HepG2 (cell line): Measurements from ENCODE around the gene ZNF273. TPM values are rescaled to one million over a fixed set of nuclear protein-coding genes. Genes with fewer than 3 reads are reported as not detected.
A peak's percentile ranks its signal among the peaks of the same experiment; 100 is the strongest.

ENCODE experiments used
- CENPT ChIP-seq: sonication (generic); formaldehyde crosslinking; IDR thresholded peaks from 2 replicates; pipeline ENCODE4 v1.8.0; 2022; ENCODE audit warnings: low read depth, mild to moderate bottlenecking, moderate library complexity, missing genetic modification reagents
- NFYB ChIP-seq: sonication (generic); formaldehyde crosslinking; IDR thresholded peaks from 2 replicates; pipeline ENCODE4 v1.4.0; 2020; ENCODE audit warnings: missing genetic modification reagents
- PRMT3 ChIP-seq: sonication (generic); formaldehyde crosslinking; IDR thresholded peaks from 2 replicates; pipeline ENCODE4 v1.8.1; 2022; ENCODE audit warnings: low read depth, mild to moderate bottlenecking, moderate library complexity, missing genetic modification reagents, borderline replicate concordance
- RARG ChIP-seq: sonication (generic); formaldehyde crosslinking; IDR thresholded peaks from 2 replicates; pipeline ENCODE4 v1.4.0; 2020; ENCODE audit warnings: low read depth, mild to moderate bottlenecking, missing genetic modification reagents
- RBFOX2 ChIP-seq: fragments of 200-400 bp; formaldehyde crosslinking; IDR thresholded peaks from 2 replicates; pipeline ENCODE4 v1.6.1; 2017; ENCODE audit warnings: low read depth, mild to moderate bottlenecking, low read length
- RFX5 ChIP-seq: IDR thresholded peaks from 2 replicates; pipeline ENCODE4 v1.6.1; 2011; ENCODE audit warnings: low read depth, low read length, improper control_type of control experiment
- RFXANK ChIP-seq: IDR thresholded peaks from 2 replicates; pipeline ENCODE4 v1.6.1; 2016
- TBX3 ChIP-seq: fragments of 450-650 bp; IDR thresholded peaks from 2 replicates; pipeline ENCODE4 v1.6.1; 2017; ENCODE audit warnings: antibody characterized with exemption, mild to moderate bottlenecking, inconsistent platforms, borderline replicate concordance
- ZFP1 ChIP-seq: IDR thresholded peaks from 2 replicates; pipeline ENCODE4 v1.6.1; 2016
- ZFX ChIP-seq: sonication (generic); formaldehyde crosslinking; IDR thresholded peaks from 2 replicates; pipeline ENCODE4 v1.4.0; 2020; ENCODE audit warnings: mild to moderate bottlenecking, low read depth, missing genetic modification reagents, moderate library complexity
- ZMYM3 ChIP-seq: sonication (generic); formaldehyde crosslinking; IDR thresholded peaks from 2 replicates; pipeline ENCODE4 v1.5.1; 2020; ENCODE audit warnings: mild to moderate bottlenecking, missing genetic modification reagents
- ZNF10 ChIP-seq: sonication (generic); formaldehyde crosslinking; IDR thresholded peaks from 2 replicates; pipeline ENCODE4 v1.4.0; 2020; ENCODE audit warnings: mild to moderate bottlenecking, low read depth, missing genetic modification reagents, borderline replicate concordance
- ZNF432 ChIP-seq: sonication (generic); formaldehyde crosslinking; IDR thresholded peaks from 2 replicates; pipeline ENCODE4 v1.5.0; 2020; ENCODE audit warnings: missing genetic modification reagents, mild to moderate bottlenecking, borderline replicate concordance
- ZNF670 ChIP-seq: sonication (generic); formaldehyde crosslinking; IDR thresholded peaks from 2 replicates; pipeline ENCODE4 v1.8.0; 2022; ENCODE audit warnings: mild to moderate bottlenecking, missing genetic modification reagents, borderline replicate concordance
- polyA plus RNA-seq, 8 experiments: library from polyadenylated mRNA; depleted of rRNA in 3 of 8; stranded (reverse) in 7 of 8; unstranded in 1 of 8; fragments of >200 nt; fragmentation: Illumina TruSeq in 4 of 8; extraction: Trizol in 4 of 8; gene quantifications; 2 replicates each; pipeline versions ENCODE4 v1.2.1 to v1.2.3, GENCODE V29; 2011 to 2016; ENCODE audit warnings: low read depth in 4 of 8, missing spikeins in 1 of 8, mixed read lengths in 1 of 8; ENCODE audit not compliant: insufficient read depth in 1 of 8
- total RNA-seq, 5 experiments: library from RNA; depleted of rRNA; stranded (reverse); fragments of >200 nt; fragmentation: Illumina TruSeq; extraction: Trizol; gene quantifications; 2 replicates each; pipeline ENCODE4 v1.2.3, GENCODE V29; 2016; ENCODE audit warnings: low read depth in 1 of 5
- TF ChIP-seq, protein P1 (sequence below): sonication (generic); formaldehyde crosslinking; IDR thresholded peaks from 2 replicates; pipeline ENCODE4 v1.4.0; 2020; ENCODE audit warnings: missing genetic modification reagents

The ZNF273 gene
- total and polyA plus RNA-seq, 2 of the 13 experiments (the other 11 are each of a cell fraction or from before 2014, with no cell fraction given) = 1.7 to 5.8 TPM

GRCh38 chr7:64887756-64888508 is 15.1 kb upstream of the ZNF273 start (continued):
- TF ChIP-seq, protein P1, sequence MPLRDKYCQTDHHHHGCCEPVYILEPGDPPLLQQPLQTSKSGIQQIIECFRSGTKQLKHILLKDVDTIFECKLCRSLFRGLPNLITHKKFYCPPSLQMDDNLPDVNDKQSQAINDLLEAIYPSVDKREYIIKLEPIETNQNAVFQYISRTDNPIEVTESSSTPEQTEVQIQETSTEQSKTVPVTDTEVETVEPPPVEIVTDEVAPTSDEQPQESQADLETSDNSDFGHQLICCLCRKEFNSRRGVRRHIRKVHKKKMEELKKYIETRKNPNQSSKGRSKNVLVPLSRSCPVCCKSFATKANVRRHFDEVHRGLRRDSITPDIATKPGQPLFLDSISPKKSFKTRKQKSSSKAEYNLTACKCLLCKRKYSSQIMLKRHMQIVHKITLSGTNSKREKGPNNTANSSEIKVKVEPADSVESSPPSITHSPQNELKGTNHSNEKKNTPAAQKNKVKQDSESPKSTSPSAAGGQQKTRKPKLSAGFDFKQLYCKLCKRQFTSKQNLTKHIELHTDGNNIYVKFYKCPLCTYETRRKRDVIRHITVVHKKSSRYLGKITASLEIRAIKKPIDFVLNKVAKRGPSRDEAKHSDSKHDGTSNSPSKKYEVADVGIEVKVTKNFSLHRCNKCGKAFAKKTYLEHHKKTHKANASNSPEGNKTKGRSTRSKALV (CRISPR knock-in tag) = no peak
- TF ChIP-seq ZNF10 (CRISPR knock-in tag) (no peak), ZNF432 (CRISPR knock-in tag) (no peak), CENPT (CRISPR knock-in tag) (no peak), RBFOX2 (no peak), NFYB (CRISPR knock-in tag) (no peak), TBX3 (no peak), ZFP1 (no peak), ZMYM3 (0 out of 2 replicates have a peak, but pooled peaks have one; percentile 21), RFXANK (CRISPR knock-in tag) (no peak), RFX5 (no peak), RARG (CRISPR knock-in tag) (no peak), ZFX (CRISPR knock-in tag) (peak; percentile 65), ZNF670 (CRISPR knock-in tag) (no peak), PRMT3 (CRISPR knock-in tag) (no peak)
- TF ChIP-seq, all 625 proteins: peak for 53
